NCI-H1092 treated with DMSO at 0.1 percent for 48 hours (cell line): ENCODE data around the gene TMEM116.
"Not testable (repeated sequence)": the region's sequence is repeated elsewhere in the genome, so short reads cannot be mapped to it uniquely, and the experiment has no call there.

Experiments
- DNase-seq: peaks from one replicate; lab custom pipeline; 2025; lab: John Stamatoyannopoulos, UW

Gene TMEM116

GRCh38 chr12:112012775-112013600 is at the start of gene TMEM116, which contains the start of gene ERP29:
TSS of gene TMEM116 (minus strand) at chr12:112013165. CDS start at chr12:112005270, 7,895 bp downstream.
TSS of gene ERP29 (plus strand) at chr12:112013426. CDS start at chr12:112013466, 40 bp downstream.
- DNase-seq = peak; percentile 95

- DNase-seq = no peak
These were observed 48.2 kb upstream of the TMEM116 start for GRCh38 chr12:112061137-112061536.

- DNase-seq = no peak
These were observed 36.4 kb upstream of the TMEM116 start for GRCh38 chr12:112049351-112049750.

- no peak for DNase-seq
These were observed 33.0 kb upstream of the TMEM116 start for GRCh38 chr12:112046003-112046402.

- not testable (repeated sequence) for DNase-seq
These were observed 23.6 kb upstream of the TMEM116 start for GRCh38 chr12:112036614-112037013.

GRCh38 chr12:112035219-112035785 is 22.3 kb upstream of the TMEM116 start:
- DNase-seq = no peak

GRCh38 chr12:112032292-112032691 is 19.3 kb upstream of the TMEM116 start:
- DNase-seq = no peak

- no peak for DNase-seq
These were observed 18.5 kb upstream of the TMEM116 start for GRCh38 chr12:112031472-112031871.

- DNase-seq = no peak
These were observed 16.3 kb upstream of the TMEM116 start for GRCh38 chr12:112029301-112029700.

GRCh38 chr12:112025808-112026375 is 12.9 kb upstream of the TMEM116 start:
- no peak for DNase-seq

GRCh38 chr12:112023759-112024396 is 10.9 kb upstream of the TMEM116 start:
- no peak for DNase-seq

GRCh38 chr12:112022241-112023016 is 9.5 kb upstream of the TMEM116 start:
- DNase-seq = no peak

- DNase-seq = no peak
These were observed 8.0 kb upstream of the TMEM116 start for GRCh38 chr12:112020947-112021457.

- peak; percentile 5 for DNase-seq
These were observed 5.7 kb upstream of the TMEM116 start for GRCh38 chr12:112018571-112019237.

GRCh38 chr12:112017041-112017440 is 4.1 kb upstream of the TMEM116 start:
- DNase-seq = no peak

GRCh38 chr12:112015938-112016337 is 3.0 kb upstream of the TMEM116 start:
- no peak for DNase-seq

- DNase-seq = peak; percentile 59
These were observed 837 bp upstream of the TMEM116 start for GRCh38 chr12:112013601-112014402.

- DNase-seq = no peak
These were observed 1.3 kb downstream of the TMEM116 start for GRCh38 chr12:112011685-112012084.

GRCh38 chr12:112010415-112011344 is 2.3 kb downstream of the TMEM116 start:
- no peak for DNase-seq
